ENCODE measurements around the gene AIRE.

The AIRE gene

GRCh38 chr21:44305691-44306090, 20.0 kb downstream of the AIRE start:
- no peak for DNase-seq

GRCh38 chr21:44306936-44307704, 21.4 kb downstream of the AIRE start:
- no peak for DNase-seq

- DNase-seq, result no peak
Observed at GRCh38 chr21:44310628-44311507, 25.2 kb downstream of the AIRE start.

- DNase-seq, result no peak
Observed at GRCh38 chr21:44312089-44312488, 26.4 kb downstream of the AIRE start.

- no peak for DNase-seq
Observed at GRCh38 chr21:44312716-44313115, 27.0 kb downstream of the AIRE start.

GRCh38 chr21:44313451-44313850, 27.8 kb downstream of the AIRE start:
- DNase-seq, result no peak

GRCh38 chr21:44314128-44314527, 28.5 kb downstream of the AIRE start:
- no peak for DNase-seq

GRCh38 chr21:44314561-44314960, 28.9 kb downstream of the AIRE start:
- no peak for DNase-seq

GRCh38 chr21:44315691-44316203, 30.1 kb downstream of the AIRE start:
- DNase-seq, result no peak

GRCh38 chr21:44316277-44316900, 30.7 kb downstream of the AIRE start:
- no peak for DNase-seq

- no peak for DNase-seq
Observed at GRCh38 chr21:44317241-44317782, 31.6 kb downstream of the AIRE start.

- no peak for DNase-seq
Observed at GRCh38 chr21:44317871-44318270, 32.2 kb downstream of the AIRE start.

- DNase-seq, result no peak
Observed at GRCh38 chr21:44318489-44319285, 33.0 kb downstream of the AIRE start.

GRCh38 chr21:44319407-44320065, 33.9 kb downstream of the AIRE start:
- no peak for DNase-seq

- no peak for DNase-seq
Observed at GRCh38 chr21:44320847-44321246, 35.2 kb downstream of the AIRE start.

- no peak for DNase-seq
Observed at GRCh38 chr21:44321846-44322450, 36.3 kb downstream of the AIRE start.

GRCh38 chr21:44322621-44323325, 37.1 kb downstream of the AIRE start:
- DNase-seq, result no peak

- DNase-seq, result no peak
Observed at GRCh38 chr21:44323591-44323990, 37.9 kb downstream of the AIRE start.

- DNase-seq, result no peak
Observed at GRCh38 chr21:44324106-44324853, 38.6 kb downstream of the AIRE start.

GRCh38 chr21:44324854-44325107, 39.1 kb downstream of the AIRE start:
- DNase-seq, result no peak
